Astrocyte (in vitro differentiated cells and primary cell): ENCODE results near the gene TRIP4.
"Not testable (repeated sequence)": the region's sequence is repeated elsewhere in the genome, so short reads cannot be mapped to it uniquely, and the experiment has no call there.

Experiments used
- EZH2 ChIP-seq: IDR thresholded peaks from 2 replicates; pipeline ENCODE4 v1.6.1; 2012; ENCODE audit warnings: mild to moderate bottlenecking, low read length, inconsistent platforms; ENCODE audit not compliant: insufficient read depth
- TF ChIP-seq, protein P1 (sequence below): IDR thresholded peaks from 2 replicates; pipeline ENCODE4 v1.5.1; 2011; ENCODE audit warnings: low read depth, mild to moderate bottlenecking, inconsistent platforms, low read length, moderate library complexity; ENCODE audit not compliant: insufficient read depth

DNA sequence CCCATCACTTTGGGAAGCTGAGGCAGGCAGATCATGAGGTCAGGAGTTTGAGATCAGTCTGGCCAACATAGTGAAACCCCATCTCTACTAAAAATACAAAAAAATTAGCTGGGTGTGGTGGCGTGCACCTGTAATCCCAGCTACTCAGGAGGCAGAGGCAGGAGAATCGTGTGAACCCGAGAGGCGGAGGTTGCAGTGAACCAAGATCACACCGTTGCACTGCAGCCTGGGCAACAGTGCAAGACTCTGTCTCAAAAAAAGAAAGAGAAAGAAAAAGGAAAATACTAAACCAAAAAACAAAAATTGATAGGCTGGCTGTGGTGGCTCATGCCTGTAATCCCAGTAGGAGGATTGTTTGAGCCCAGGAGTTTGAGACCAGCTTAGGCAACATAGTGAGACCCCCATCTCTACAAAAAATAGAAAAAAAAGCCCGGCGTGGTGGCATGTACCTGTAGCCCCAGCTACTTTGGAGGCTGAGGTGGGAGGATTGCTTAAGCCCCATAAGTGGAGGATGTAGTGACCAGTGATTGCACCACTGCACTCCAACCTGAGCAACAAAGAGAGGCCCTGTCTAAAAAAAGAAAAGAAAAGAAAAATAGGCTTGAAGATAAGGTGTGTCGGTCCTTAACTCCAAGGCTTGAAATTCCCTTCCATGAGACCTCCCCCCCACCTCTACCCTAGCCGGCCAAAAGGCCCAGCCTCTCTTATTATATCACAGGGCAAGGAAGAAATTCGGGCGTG lies 7.3 kb upstream of the TRIP4 start:
- TF ChIP-seq, protein P1, sequence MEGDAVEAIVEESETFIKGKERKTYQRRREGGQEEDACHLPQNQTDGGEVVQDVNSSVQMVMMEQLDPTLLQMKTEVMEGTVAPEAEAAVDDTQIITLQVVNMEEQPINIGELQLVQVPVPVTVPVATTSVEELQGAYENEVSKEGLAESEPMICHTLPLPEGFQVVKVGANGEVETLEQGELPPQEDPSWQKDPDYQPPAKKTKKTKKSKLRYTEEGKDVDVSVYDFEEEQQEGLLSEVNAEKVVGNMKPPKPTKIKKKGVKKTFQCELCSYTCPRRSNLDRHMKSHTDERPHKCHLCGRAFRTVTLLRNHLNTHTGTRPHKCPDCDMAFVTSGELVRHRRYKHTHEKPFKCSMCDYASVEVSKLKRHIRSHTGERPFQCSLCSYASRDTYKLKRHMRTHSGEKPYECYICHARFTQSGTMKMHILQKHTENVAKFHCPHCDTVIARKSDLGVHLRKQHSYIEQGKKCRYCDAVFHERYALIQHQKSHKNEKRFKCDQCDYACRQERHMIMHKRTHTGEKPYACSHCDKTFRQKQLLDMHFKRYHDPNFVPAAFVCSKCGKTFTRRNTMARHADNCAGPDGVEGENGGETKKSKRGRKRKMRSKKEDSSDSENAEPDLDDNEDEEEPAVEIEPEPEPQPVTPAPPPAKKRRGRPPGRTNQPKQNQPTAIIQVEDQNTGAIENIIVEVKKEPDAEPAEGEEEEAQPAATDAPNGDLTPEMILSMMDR: not testable (repeated sequence)
- not testable (repeated sequence) for TF ChIP-seq EZH2
